Subcutaneous adipose tissue (tissue), 4 donors: ENCODE data around the gene EHBP1L1. TPM values are rescaled to one million over a fixed set of nuclear protein-coding genes. Genes with fewer than 3 reads are reported as not detected.

Experiments used
- CTCF ChIP-seq: fragments of 450-650 bp; IDR thresholded peaks from one replicate; pipeline ENCODE4 v1.5.1; 2016; ENCODE audit warnings: low read depth, mild to moderate bottlenecking, control low read depth, antibody characterized with exemption, moderate library complexity
- total RNA-seq, 4 donors: library from RNA; depleted of rRNA; stranded (reverse); fragments of >200 nt; gene quantifications; one replicate each; pipeline ENCODE4 v1.1.0, GENCODE V29; 2016

EHBP1L1 gene
- total RNA-seq, 4 donors from 2014 or later, result 27.1 to 79.5 (median 45.7) TPM

- no peak for TF ChIP-seq CTCF
These were observed 35.4 kb upstream of the EHBP1L1 start for GRCh38 chr11:65540290-65541092.

- TF ChIP-seq CTCF, result no peak
These were observed 34.5 kb upstream of the EHBP1L1 start for GRCh38 chr11:65541093-65541982.

GRCh38 chr11:65542738-65543390 is 33.0 kb upstream of the EHBP1L1 start:
- no peak for TF ChIP-seq CTCF

- TF ChIP-seq CTCF, result no peak
These were observed 30.0 kb upstream of the EHBP1L1 start for GRCh38 chr11:65545853-65546216.

- no peak for TF ChIP-seq CTCF
These were observed 29.5 kb upstream of the EHBP1L1 start for GRCh38 chr11:65546217-65546958.

- no peak for TF ChIP-seq CTCF
These were observed 28.3 kb upstream of the EHBP1L1 start for GRCh38 chr11:65547446-65548125.
